HCT116 (cell line): Measurements from ENCODE around the gene RASGRF2. TPM values are rescaled to one million over a fixed set of nuclear protein-coding genes. Genes with fewer than 3 reads are reported as not detected.

ENCODE experiments used
- ATAC-seq: fragments of 200-7000 bp; cut with Tn5 transposase; 2 replicates; pipeline ENCODE4 v1.9.1; 2020; ENCODE audit warnings: mild to moderate bottlenecking, moderate library complexity
- BruUV-seq: library from RNA; stranded (reverse); fragments of 400-500 nt; replicated peaks from 2 replicates; lab custom pipeline; 2021; lab: Mats Ljungman, UMichigan
- CTCF ChIA-PET: fragments of 300-600 bp; sonication (Branson Sonifier 250); formaldehyde crosslinking; loops from one replicate; lab custom pipeline; 2021; ENCODE audit warnings: antibody characterized with exemption; lab: Charles Lee
- POLR2A ChIA-PET: fragments of 300-600, 350-600 bp; sonication (Branson Sonifier 250); formaldehyde crosslinking; loops from one replicate; lab custom pipeline; 2021; ENCODE audit warnings: antibody characterized with exemption; lab: Charles Lee
- RAD21 ChIA-PET, 2 experiments: fragments of 300-600 bp; sonication (Branson Sonifier 250); formaldehyde crosslinking; loops; one replicate each; lab custom pipeline; 2023; ENCODE audit warnings: low total read pairs in 2 of 2; ENCODE audit not compliant: uncharacterized antibody in 2 of 2, unreplicated experiment in 2 of 2, low non-redundant PET in 1 of 2; lab: Charles Lee
- DNase-seq: peaks from one replicate; pipeline ENCODE4 v3.0.0-alpha.2; 2010; ENCODE audit warnings: low read depth, low spot score
- H2AFZ ChIP-seq: fragments of 200-600 bp; shearing (Covaris generic), sonication (generic); 2 replicates; pipeline ENCODE4 v1.6.1; 2017; ENCODE audit warnings: low read depth, mixed run types, mixed read lengths, antibody characterized with exemption, low read length; ENCODE audit not compliant: poor library complexity, severe bottlenecking
- H3K27ac ChIP-seq: 2 replicates; pipeline ENCODE4 v1.5.1; 2012; ENCODE audit warnings: low read depth, low read length
- H3K27me3 ChIP-seq: fragments of 200-600 bp; sonication (generic); 2 replicates; pipeline ENCODE4 v1.6.1; 2016; ENCODE audit warnings: mixed run types, low read length, mixed read lengths; ENCODE audit not compliant: insufficient read depth
- H3K36me3 ChIP-seq, 2 experiments: fragments of 200-500 bp in 1 of 2; fragments of 200-600 bp in 1 of 2; sonication (Bioruptor generic) in 1 of 2; sonication (generic) in 1 of 2; 2 replicates each; pipeline versions ENCODE4 v1.5.1 to v1.6.1; 2014 to 2016; ENCODE audit warnings: low read length in 2 of 2, inconsistent platforms in 1 of 2, mixed read lengths in 1 of 2, mixed run types in 1 of 2; ENCODE audit not compliant: insufficient read depth in 2 of 2, control insufficient read depth in 1 of 2
- H3K4me1 ChIP-seq, 2 experiments: fragments of 200-600 bp in 1 of 2; sonication (generic) in 1 of 2; 2 replicates each; pipeline versions ENCODE4 v1.5.1 to v1.6.1; 2012 to 2017; ENCODE audit warnings: low read length in 2 of 2, inconsistent platforms in 1 of 2, mild to moderate bottlenecking in 1 of 2, mixed read lengths in 1 of 2, mixed run types in 1 of 2, moderate library complexity in 1 of 2; ENCODE audit not compliant: insufficient read depth in 2 of 2, control insufficient read depth in 1 of 2
- H3K4me2 ChIP-seq: fragments of 200-600 bp; sonication (generic); 2 replicates; pipeline ENCODE4 v1.6.1; 2017; ENCODE audit warnings: mixed run types, low read length, mixed read lengths
- H3K4me3 ChIP-seq, 2 experiments: fragments of 200-600 bp in 1 of 2; sonication (generic) in 1 of 2; replicated peaks in 1 of 2; 2 replicates each; pipeline ENCODE4 v1.5.1; 2011 to 2016; ENCODE audit warnings: low read length in 2 of 2, control low read depth in 1 of 2, low read depth in 1 of 2, mild to moderate bottlenecking in 1 of 2, mixed read lengths in 1 of 2, mixed run types in 1 of 2
- H3K79me2 ChIP-seq: fragments of 200-600 bp; sonication (generic); 2 replicates; pipeline ENCODE4 v1.6.1; 2017; ENCODE audit warnings: mild to moderate bottlenecking, mixed run types, low read length, moderate library complexity, mixed read lengths; ENCODE audit not compliant: insufficient read depth
- H3K9ac ChIP-seq: fragments of 200-600 bp; sonication (generic); 2 replicates; pipeline ENCODE4 v1.6.1; 2016; ENCODE audit warnings: low read length, mixed read lengths
- H3K9me2 ChIP-seq: fragments of 200-600 bp; sonication (generic), shearing (Covaris generic); 2 replicates; pipeline ENCODE4 v1.6.1; 2017; ENCODE audit warnings: mixed run types, mild to moderate bottlenecking, moderate library complexity; ENCODE audit not compliant: insufficient read depth
- H3K9me3 ChIP-seq, 2 experiments: fragments of 200-500 bp in 1 of 2; fragments of 200-600 bp in 1 of 2; sonication (Bioruptor generic) in 1 of 2; sonication (generic) in 1 of 2; 2 replicates each; pipeline ENCODE4 v1.6.1; 2014 to 2017; ENCODE audit warnings: low read length in 2 of 2, mixed read lengths in 2 of 2, inconsistent platforms in 1 of 2, low read depth in 1 of 2, mild to moderate bottlenecking in 1 of 2, mixed run types in 1 of 2, moderate library complexity in 1 of 2; ENCODE audit not compliant: control insufficient read depth in 1 of 2, insufficient read depth in 1 of 2
- H4K20me1 ChIP-seq: fragments of 200-600 bp; sonication (generic), shearing (Covaris generic); 2 replicates; pipeline ENCODE4 v1.6.1; 2017; ENCODE audit warnings: mixed run types, mild to moderate bottlenecking, moderate library complexity; ENCODE audit not compliant: insufficient read depth
- ATF3 ChIP-seq: IDR thresholded peaks from 2 replicates; pipeline ENCODE4 v1.6.1; 2012
- EGR1 ChIP-seq: IDR thresholded peaks from 2 replicates; pipeline ENCODE4 v1.6.1; 2012; ENCODE audit warnings: low read depth
- ELF1 ChIP-seq: IDR thresholded peaks from 2 replicates; pipeline ENCODE4 v1.6.1; 2012; ENCODE audit warnings: low read depth, borderline replicate concordance
- EZH2 ChIP-seq: fragments of 200-600 bp; sonication (generic); IDR thresholded peaks from 2 replicates; pipeline ENCODE4 v1.6.1; 2017; ENCODE audit warnings: antibody characterized with exemption, mixed run types
- EZH2phosphoT487 ChIP-seq: fragments of 200-600 bp; IDR thresholded peaks from 2 replicates; pipeline ENCODE4 v1.6.1; 2018; ENCODE audit warnings: antibody characterized with exemption, borderline replicate concordance
- FOSL1 ChIP-seq: IDR thresholded peaks from 2 replicates; pipeline ENCODE4 v1.6.1; 2012; ENCODE audit warnings: low read depth
- JUND ChIP-seq: IDR thresholded peaks from 2 replicates; pipeline ENCODE4 v1.6.1; 2012
- MAX ChIP-seq: IDR thresholded peaks from 2 replicates; pipeline ENCODE4 v1.6.1; 2012
- POLR2A ChIP-seq: IDR thresholded peaks from 2 replicates; pipeline ENCODE4 v1.7.0; 2011; ENCODE audit warnings: borderline replicate concordance; ENCODE audit not compliant: insufficient read depth, insufficient read length; ENCODE audit errors: extremely low read depth
- RAD21 ChIP-seq: IDR thresholded peaks from 2 replicates; pipeline ENCODE4 v1.6.1; 2012; ENCODE audit warnings: low read depth, mild to moderate bottlenecking
- SIN3A ChIP-seq: IDR thresholded peaks from 2 replicates; pipeline ENCODE4 v1.6.1; 2012; ENCODE audit warnings: low read depth
- SP1 ChIP-seq: IDR thresholded peaks from 2 replicates; pipeline ENCODE4 v1.6.1; 2012; ENCODE audit warnings: low read depth
- YY1 ChIP-seq: IDR thresholded peaks from 2 replicates; pipeline ENCODE4 v1.6.1; 2011; ENCODE audit warnings: low read length, low read depth, moderate library complexity, mild to moderate bottlenecking; ENCODE audit not compliant: insufficient replicate concordance; ENCODE audit errors: extremely low read depth
- ZBTB33 ChIP-seq: IDR thresholded peaks from 2 replicates; pipeline ENCODE4 v1.6.1; 2011; ENCODE audit warnings: mild to moderate bottlenecking, low read length, moderate library complexity; ENCODE audit not compliant: insufficient replicate concordance; ENCODE audit errors: extremely low read depth
- intact Hi-C: fragments of 100-400 bp; cut with micrococcal nuclease; formaldehyde crosslinking; loops from 2 replicates; pipeline ENCODE4 v1.10.0; 2022
- total RNA-seq: library from RNA; stranded (reverse); gene quantifications from one replicate; pipeline ENCODE4 v1.2.1, GENCODE V29; 2021; ENCODE audit not compliant: unreplicated experiment

Gene RASGRF2
- total RNA-seq, 1 experiment from 2014 or later, result 0.05 TPM

GRCh38 chr5:81014348-81014747 lies 54.2 kb downstream of the RASGRF2 start:
- intact Hi-C loops, result no loop called here
- no peaks in the 10 kb centered on the region for H4K20me1 ChIP-seq
- ATAC-seq, result no peak
- no peaks in the 10 kb centered on the region for H3K9me3 ChIP-seq
- H3K27me3 ChIP-seq, result peaks cover 3% of the 10 kb centered on the region; the same call in 1 of the 2 replicates
- no TSS peak for BruUV-seq
- H3K36me3 ChIP-seq, result no peaks in the 10 kb centered on the region
- no peaks in the 10 kb centered on the region for H3K79me2 ChIP-seq
- H3K4me2 ChIP-seq, result no peak overlapping the region
- POLR2A ChIA-PET, result no interaction called here
- CTCF ChIA-PET, result no interaction called here
- RAD21 ChIA-PET, result no interaction called here
- no peaks in the 10 kb centered on the region for H3K4me1 ChIP-seq
- H3K27ac ChIP-seq, result no peak overlapping the region
- TF ChIP-seq EZH2 (no peak), FOSL1 (no peak), SP1 (no peak), ZBTB33 (no peak), MAX (no peak), RAD21 (no peak), YY1 (no peak)
- H3K9ac ChIP-seq, result no peak overlapping the region
- H3K4me3 ChIP-seq, result no peak overlapping the region
- no peaks in the 10 kb centered on the region for H3K9me2 ChIP-seq
- H2AFZ ChIP-seq, result no peak overlapping the region
- no peak for DNase-seq

GRCh38 chr5:81016116-81016515 lies 56.0 kb downstream of the RASGRF2 start:
- no peaks in the 10 kb centered on the region for H3K36me3 ChIP-seq
- no peak overlapping the region for H3K27ac ChIP-seq
- no peaks in the 10 kb centered on the region for H3K9me3 ChIP-seq
- H3K4me1 ChIP-seq, result peaks cover 0 to 5% of the 10 kb centered on the region in 2 experiments; a peak in 2 of 4 replicates
- no peak overlapping the region for H3K4me3 ChIP-seq
- H3K4me2 ChIP-seq, result no peak overlapping the region
- H2AFZ ChIP-seq, result no peak overlapping the region
- no peak overlapping the region for H3K9ac ChIP-seq
- no peak for DNase-seq
- BruUV-seq, result no TSS peak
- intact Hi-C loops, result no loop called here
- ChIA-PET CTCF (no interaction called here), RAD21 (no interaction called here), POLR2A (no interaction called here)
- no peaks in the 10 kb centered on the region for H3K79me2 ChIP-seq
- H4K20me1 ChIP-seq, result no peaks in the 10 kb centered on the region
- no peaks in the 10 kb centered on the region for H3K9me2 ChIP-seq
- ATAC-seq, result no peak
- peaks cover 3% of the 10 kb centered on the region; the same call in 1 of the 2 replicates for H3K27me3 ChIP-seq
- no peak for TF ChIP-seq ZBTB33
- TF ChIP-seq FOSL1, result no peak
- no peak for TF ChIP-seq POLR2A
- TF ChIP-seq ELF1, result no peak
- no peak for TF ChIP-seq EZH2
- no peak for TF ChIP-seq JUND
- no peak for TF ChIP-seq EGR1
- no peak for TF ChIP-seq SP1
- no peak for TF ChIP-seq EZH2phosphoT487
- no peak for TF ChIP-seq ATF3
- TF ChIP-seq SIN3A, result no peak
